ENCODE measurements around the gene CYSRT1. TPM values are rescaled to one million over a fixed set of nuclear protein-coding genes. Genes with fewer than 3 reads are reported as not detected.

CYSRT1 gene
- total and polyA plus RNA-seq, 10 donors: 0.36 to 0.94 (median 0.64) TPM; not detected in 5

DNA sequence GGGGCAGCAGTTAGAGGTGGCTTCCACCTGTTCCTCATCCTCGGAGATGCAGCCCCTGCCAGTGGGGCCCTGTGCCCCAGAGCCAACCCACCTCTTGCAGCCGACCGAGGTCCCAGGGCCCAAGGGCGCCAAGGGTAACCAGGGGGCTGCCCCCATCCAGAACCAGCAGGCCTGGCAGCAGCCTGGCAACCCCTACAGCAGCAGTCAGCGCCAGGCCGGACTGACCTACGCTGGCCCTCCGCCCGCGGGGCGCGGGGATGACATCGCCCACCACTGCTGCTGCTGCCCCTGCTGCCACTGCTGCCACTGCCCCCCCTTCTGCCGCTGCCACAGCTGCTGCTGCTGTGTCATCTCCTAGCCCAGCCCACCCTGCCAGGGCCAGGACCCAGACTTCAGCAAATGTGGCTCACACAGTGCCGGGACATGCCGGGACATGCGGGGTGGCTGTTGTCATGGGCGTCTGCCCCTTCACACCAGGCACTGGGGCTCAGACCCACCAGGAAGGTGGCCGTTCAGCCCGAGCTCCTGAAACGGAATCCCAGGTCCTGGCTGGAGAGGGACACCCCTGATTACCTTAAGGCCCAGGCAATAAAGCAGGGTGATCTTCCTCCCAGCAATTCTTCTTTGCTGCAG is 841 bp downstream of the CYSRT1 start:
- H3K4me1 ChIP-seq: peaks cover 8 to 47% (median 31%) of the 10 kb centered on the region in 6 donors
- no peaks in the 10 kb centered on the region for H3K36me3 ChIP-seq
- peaks cover 0 to 58% (median 25%) of the 10 kb centered on the region in 7 donors for H3K27me3 ChIP-seq (replicated peaks in 1 of 7)
- no peak overlapping the region for H3K4me3 ChIP-seq
- no peaks in the 10 kb centered on the region for H3K9me3 ChIP-seq
- DNase-seq: no peak
- WGBS, 5 donors: 80 to 88% (median 84%) methylated on average over 8 to 21 of the region's 21 CpGs
- no peak for TF ChIP-seq POLR2A (IDR thresholded peaks at IDR 0.05)
- TF ChIP-seq, protein P1, sequence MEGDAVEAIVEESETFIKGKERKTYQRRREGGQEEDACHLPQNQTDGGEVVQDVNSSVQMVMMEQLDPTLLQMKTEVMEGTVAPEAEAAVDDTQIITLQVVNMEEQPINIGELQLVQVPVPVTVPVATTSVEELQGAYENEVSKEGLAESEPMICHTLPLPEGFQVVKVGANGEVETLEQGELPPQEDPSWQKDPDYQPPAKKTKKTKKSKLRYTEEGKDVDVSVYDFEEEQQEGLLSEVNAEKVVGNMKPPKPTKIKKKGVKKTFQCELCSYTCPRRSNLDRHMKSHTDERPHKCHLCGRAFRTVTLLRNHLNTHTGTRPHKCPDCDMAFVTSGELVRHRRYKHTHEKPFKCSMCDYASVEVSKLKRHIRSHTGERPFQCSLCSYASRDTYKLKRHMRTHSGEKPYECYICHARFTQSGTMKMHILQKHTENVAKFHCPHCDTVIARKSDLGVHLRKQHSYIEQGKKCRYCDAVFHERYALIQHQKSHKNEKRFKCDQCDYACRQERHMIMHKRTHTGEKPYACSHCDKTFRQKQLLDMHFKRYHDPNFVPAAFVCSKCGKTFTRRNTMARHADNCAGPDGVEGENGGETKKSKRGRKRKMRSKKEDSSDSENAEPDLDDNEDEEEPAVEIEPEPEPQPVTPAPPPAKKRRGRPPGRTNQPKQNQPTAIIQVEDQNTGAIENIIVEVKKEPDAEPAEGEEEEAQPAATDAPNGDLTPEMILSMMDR (IDR thresholded peaks at IDR 0.05 in 8 of 11, conservative IDR thresholded peaks at IDR 0.05 in 3 of 11): no peak
- no peak for TF ChIP-seq POLR2AphosphoS5 (IDR thresholded peaks at IDR 0.05)
- intact Hi-C loops (cut with DNase I; ENCODE audit: low total_unique reads): no loop called here
- no peak overlapping the region for H3K27ac ChIP-seq

GRCh38 chr9:137226338-137227053 is 1.5 kb downstream of the CYSRT1 start:
- H3K9me3 ChIP-seq: no peaks in the 10 kb centered on the region
- H3K27me3 ChIP-seq (replicated peaks in 1 of 7): peaks cover 0 to 59% (median 24%) of the 10 kb centered on the region in 7 donors
- H3K36me3 ChIP-seq: no peaks in the 10 kb centered on the region
- peaks cover 6 to 41% (median 29%) of the 10 kb centered on the region in 6 donors for H3K4me1 ChIP-seq
- DNase-seq: no peak
- WGBS, 5 donors: 69 to 82% (median 75%) methylated on average over 18 of the region's 18 CpGs
- intact Hi-C loops (cut with DNase I; ENCODE audit: low total_unique reads): no loop called here
- no peak overlapping the region for H3K27ac ChIP-seq
- no peak for TF ChIP-seq POLR2A (IDR thresholded peaks at IDR 0.05)
- no peak for TF ChIP-seq POLR2AphosphoS5 (IDR thresholded peaks at IDR 0.05)
- TF ChIP-seq, protein P1 (IDR thresholded peaks at IDR 0.05 in 8 of 11, conservative IDR thresholded peaks at IDR 0.05 in 3 of 11): no peak
- no peak overlapping the region for H3K4me3 ChIP-seq

GRCh38 chr9:137227054-137227852 is 2.3 kb downstream of the CYSRT1 start, which contains the start of gene RNF224:
RNF224 (plus strand) TSS chr9:137227502; CDS start chr9:137228336, 834 bp downstream.
- 35 to 69% (median 47%) methylated on average over 13 to 25 of the region's 25 CpGs for WGBS, 5 donors
- TF ChIP-seq, protein P1 (IDR thresholded peaks at IDR 0.05 in 8 of 11, conservative IDR thresholded peaks at IDR 0.05 in 3 of 11): peak; percentile 86 to 98 (median 94)
- TF ChIP-seq POLR2A (IDR thresholded peaks at IDR 0.05) (no peak), POLR2AphosphoS5 (IDR thresholded peaks at IDR 0.05) (peak; percentile 28 to 59 (median 40))
- H3K9me3 ChIP-seq: no peaks in the 10 kb centered on the region
- H3K27ac ChIP-seq: no peak within 1 kb of the TSS
- intact Hi-C loops (cut with DNase I; ENCODE audit: low total_unique reads): no loop called here
- H3K4me3 ChIP-seq: no peak within 1 kb of the TSS
- no peaks in the 10 kb centered on the region for H3K36me3 ChIP-seq
- peaks cover 0 to 62% (median 28%) of the 10 kb centered on the region in 7 donors for H3K27me3 ChIP-seq (replicated peaks in 1 of 7)
- H3K4me1 ChIP-seq: peaks cover 5 to 36% (median 25%) of the 10 kb centered on the region in 6 donors
- DNase-seq: peak; percentile 94

Measured in spleen (tissue), 11 donors.